NCI-H2029 (cell line): ENCODE data around the gene CREB5.
"Not testable (repeated sequence)": the region's sequence is repeated elsewhere in the genome, so short reads cannot be mapped to it uniquely, and the experiment has no call there.

Experiments
- DNase-seq: peaks from one replicate; lab custom pipeline; 2025; lab: John Stamatoyannopoulos, UW

CREB5 gene

DNA sequence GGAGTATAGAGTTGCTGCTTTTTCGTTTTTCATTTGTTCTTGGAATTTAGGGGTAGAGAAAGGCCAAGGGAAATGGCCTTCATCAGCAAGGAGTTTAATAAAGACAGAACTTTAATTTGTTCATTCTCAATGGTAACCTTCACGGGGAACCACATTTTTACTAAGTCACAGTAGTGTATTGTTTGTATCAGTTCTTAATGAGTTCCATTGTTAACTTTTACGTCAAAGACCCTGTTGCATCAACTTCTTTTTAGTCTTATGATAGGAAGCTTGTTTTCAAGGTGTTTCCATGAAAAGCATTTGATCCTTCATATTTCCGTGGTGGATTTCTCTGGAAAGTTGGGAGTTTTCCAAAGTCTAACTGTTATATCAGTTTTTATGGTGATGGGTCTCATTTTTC lies 169.9 kb downstream of the CREB5 start:
- no peak for DNase-seq

DNA sequence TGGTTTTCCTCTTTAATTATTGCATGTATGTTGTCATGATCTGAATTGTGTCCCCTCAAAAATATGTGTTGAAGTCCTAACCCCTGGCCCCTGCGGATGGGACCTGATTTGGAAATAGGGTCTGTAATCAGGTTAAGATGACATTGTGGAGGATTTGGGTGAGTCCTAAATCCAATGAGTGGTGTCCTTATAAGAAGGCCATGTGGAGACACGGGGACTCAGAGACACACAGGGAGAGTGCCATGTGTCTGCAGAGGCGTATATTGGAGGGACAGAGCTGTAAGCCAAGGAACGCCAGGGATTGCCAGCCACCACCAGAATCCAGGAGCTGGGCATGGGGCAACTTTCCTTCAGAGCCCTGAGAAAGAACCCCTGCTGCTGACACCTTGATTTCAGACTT lies 171.9 kb downstream of the CREB5 start:
- no peak for DNase-seq

DNA sequence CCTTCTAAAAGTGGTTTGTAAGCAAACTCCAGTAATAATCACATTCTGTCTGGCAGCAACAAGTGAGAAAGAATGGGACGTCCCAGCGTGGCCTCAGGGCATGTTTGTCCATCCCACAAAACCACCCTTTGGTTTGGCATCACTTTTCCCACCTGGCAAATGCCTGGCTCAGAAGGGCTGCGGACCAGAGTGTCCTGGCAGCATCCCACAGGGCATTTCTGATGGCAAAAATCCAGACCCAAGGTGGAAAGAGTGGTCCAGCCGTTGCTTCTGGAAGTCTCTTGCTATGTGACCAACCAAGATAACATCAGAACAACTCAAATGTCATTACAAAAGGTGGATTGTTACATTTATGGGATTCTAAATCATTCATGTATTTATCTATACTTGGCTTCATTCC lies 174.4 kb downstream of the CREB5 start:
- no peak for DNase-seq

DNA sequence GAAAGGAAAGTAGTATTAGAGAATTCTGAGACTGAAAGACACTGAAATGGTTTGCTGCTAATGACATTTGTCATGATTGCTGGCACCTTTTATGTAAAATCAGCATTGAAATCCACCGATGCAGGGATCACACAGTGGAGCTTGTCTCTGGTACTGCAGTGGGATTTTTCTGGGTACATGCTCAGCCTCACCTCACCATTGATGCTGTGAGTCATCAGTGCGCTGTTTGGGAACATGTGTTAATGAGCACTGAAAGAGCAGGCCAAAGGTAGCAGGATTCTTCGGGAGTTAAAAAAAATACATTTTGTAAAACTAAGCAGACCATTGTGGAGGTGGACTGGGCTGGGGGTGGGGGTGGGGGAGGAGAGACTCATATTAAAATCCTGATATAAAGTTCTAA lies 174.9 kb downstream of the CREB5 start:
- DNase-seq, result no peak

DNA sequence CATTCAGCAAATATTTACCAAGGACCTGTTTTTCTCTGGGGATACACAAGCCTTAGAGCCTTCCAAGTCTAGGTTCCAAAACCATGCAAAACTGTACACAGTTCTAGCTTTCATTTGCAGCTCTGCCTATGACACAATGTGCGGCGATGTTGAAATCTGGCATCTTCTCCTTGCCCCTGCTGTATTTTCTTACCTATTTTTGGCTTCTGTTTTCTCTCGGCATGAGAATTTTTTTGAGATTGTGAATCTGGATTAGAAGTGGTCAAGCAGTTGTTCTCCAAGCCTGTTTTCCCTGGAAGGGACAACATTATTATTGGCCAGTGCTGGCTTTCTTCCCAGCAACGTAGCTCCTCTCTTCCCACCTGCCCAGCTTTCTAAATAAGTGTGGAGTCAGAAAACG lies 176.3 kb downstream of the CREB5 start:
- no peak for DNase-seq

DNA sequence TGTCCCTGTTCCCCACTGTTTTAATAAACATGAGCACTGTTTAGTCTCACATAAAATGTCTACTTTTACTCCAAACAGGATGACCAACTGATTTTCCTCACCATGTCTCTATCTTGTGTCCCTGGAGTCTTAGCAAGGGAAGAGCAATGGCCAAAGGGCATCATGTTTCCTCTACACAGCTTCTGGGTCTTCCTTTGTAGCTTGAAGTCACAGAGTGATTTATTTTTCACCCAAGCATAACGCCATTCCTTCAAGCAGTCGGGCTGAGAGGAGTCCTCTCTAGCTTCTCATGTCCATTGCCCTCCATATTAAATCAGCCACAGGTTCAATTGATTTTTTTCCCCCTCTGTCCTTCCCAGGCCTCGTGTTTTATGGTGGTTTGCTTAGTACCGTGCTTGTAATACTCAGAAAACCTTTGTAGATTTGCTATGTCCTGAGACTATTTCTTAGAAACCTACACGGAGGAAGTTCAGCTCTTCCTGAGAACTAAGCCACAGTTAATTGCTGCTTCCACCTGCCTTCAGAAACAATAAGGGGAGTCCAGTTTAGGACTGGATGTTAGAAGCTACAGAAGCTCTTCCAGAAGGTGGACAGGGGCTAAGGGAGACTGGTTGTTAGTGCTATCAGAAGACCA lies 178.8 kb downstream of the CREB5 start:
- no peak for DNase-seq

DNA sequence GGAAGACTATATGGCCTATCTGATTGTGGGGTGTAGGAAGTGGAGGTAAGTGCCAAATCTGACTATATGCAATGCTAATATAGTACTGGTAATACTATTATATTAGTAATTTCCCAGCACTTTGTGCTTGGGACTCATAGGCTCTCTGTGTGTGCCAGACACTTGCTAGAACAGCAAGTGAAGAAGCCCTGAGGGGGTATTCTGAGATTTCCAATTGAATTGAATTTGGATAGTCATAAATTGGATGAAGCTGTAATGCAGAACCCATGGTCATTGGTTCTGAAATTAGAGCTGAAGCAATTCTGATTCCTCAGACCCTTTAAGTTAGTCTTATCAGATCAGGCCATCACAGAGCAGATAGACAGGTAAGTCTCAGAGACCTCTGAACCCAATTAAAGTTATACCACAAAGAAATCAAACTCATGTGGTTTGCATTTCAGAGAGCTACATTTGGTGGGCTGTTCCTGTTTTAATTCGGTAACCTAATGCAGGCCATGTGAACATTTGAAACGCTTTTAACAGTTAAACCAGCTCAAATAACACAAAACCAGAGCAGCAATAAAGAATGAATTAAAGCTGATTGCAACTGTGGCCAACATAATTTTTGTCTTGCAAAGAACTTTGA lies 179.5 kb downstream of the CREB5 start:
- DNase-seq, result no peak

DNA sequence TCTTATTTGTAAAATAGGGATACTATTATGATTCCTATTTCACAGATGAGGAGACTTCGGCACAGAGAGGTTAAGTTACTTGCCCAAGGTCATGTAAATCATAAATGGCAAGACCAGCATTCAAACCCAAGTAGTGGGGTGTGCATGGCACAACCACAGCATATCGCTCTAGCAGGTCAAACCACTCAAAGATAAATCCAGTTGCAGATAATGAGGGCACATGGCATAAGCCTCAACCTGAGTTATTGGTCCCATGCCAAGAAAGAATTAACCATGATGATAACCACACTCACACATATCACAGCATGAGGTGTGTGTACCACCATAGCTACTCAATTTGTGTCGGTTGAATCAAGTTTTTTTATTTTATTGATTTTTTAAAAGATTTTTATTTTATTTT lies 180.5 kb downstream of the CREB5 start:
- no peak for DNase-seq

DNA sequence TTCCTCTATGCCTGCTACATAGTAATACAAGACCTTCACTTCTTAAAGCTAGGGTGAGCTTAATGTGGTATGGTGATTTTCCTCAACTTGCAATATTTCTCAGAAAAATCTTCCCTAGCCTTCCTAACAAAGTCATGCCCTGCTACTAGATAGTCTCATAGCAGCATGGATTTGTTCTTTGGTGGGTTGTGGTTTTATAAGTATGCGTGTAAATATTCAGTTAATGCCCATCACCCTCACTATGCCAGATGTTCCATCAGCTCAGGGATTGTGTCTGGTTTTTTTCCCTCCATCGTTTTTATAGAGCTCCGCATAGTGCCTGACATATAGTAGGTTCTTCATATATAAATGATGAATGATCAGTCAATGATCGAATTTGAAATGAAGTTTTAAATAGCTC lies 182.8 kb downstream of the CREB5 start:
- DNase-seq, result no peak

DNA sequence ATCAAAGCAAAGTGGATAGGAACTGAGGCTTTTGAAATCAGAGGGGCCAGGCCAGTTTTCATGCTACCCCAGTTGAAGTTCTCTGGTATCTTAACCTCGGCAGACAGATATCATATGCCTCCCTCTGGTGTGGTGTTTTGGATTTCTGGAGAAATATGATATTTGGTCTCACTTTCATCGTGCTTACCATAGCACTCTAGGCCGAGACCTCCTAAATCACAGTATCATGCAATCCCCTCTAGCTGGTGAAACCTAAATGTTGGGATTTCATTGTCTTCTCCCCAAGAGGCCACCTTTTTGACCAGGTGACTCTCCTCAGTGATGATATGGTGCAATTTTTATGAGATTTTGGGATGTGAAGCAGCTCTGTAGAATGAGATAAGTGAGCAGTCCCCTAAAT lies 183.5 kb downstream of the CREB5 start:
- DNase-seq, result no peak

DNA sequence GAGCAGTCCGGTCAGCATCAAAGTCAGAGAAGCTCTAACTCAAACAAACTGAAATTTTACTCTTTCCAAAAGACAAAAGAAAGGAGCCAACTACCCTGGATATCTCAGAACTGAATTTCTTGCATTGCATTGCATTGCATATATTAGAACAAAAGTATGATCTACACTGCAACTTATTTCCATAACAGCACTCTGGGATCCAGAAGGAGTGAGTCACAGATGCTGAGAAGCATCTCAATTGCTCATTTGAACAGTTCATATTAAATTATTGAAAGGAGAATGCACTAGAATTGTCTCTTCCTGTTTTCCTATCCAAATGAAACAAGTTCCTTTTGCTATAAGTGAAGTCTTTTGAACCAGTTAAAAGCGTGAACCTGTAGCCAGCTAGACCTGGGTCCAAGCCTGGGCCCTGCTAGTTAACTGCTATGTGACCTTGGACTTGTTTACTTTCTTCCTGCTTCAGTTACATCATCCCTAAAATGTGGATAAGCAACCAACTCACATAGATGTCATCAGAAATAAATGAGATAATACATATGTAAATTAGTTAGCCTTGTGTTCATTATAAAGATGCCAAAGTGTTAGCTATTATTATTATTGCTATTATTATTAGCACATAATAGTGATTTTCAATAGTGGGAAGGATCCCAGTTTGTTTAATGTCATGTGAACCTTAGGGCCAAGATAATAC lies 184.1 kb downstream of the CREB5 start:
- no peak for DNase-seq

DNA sequence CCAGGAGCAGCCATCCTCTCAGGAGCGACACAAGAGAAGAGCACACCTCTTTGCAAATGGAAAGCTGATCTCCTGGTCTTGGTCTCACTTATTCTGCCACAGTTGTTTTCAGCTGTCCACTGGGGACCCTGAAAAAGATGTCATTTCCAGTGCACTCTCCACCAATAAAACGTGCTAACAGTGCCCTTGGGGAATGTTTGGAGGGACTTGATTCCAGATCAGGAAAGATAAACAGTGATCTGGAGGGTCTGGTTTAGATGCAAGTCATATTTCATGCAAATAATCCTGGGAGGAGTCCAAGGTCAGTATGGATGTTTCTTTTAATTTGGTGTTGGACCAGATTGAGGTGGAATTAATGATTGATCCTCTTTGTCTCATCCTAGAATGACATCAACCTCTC lies 185.0 kb downstream of the CREB5 start:
- DNase-seq, result no peak

DNA sequence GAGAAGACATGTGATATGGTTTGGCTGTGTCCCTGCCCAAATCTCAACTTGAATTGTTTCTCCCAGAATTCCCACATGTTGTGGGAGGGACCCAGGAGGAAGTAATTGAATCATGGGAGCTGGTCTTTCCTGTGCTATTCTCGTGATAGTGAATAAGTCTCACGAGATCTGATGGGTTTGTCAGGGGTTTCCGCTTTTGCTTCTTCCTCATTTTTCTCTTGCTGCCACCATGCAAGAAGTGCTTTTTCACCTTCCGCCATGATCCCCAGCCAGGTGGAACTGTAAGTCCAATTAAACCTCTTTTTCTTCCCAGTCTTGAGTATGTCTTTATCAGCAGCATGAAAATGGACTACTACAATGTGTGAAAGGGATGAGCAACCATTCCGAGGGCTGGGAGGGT lies 185.7 kb downstream of the CREB5 start:
- not testable (repeated sequence) for DNase-seq

DNA sequence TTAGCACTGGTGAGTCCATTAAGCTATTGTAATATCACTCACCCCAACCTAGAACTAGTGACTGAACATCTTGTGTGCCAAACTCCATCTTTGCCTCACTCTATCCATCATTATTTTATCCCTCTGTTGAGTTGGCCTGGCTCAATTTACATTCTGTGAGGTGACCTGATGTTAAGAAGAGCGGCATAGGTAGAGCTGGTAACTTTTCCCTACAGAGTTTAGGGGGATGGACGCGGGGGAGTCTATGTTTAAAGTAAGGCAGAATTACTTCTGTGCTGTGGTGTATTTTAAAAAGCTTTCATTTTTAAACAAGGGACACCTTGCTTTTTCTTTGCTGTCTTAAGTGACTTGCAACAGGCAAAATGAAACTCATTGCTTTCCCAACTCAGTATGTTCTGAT lies 186.3 kb downstream of the CREB5 start:
- no peak for DNase-seq

DNA sequence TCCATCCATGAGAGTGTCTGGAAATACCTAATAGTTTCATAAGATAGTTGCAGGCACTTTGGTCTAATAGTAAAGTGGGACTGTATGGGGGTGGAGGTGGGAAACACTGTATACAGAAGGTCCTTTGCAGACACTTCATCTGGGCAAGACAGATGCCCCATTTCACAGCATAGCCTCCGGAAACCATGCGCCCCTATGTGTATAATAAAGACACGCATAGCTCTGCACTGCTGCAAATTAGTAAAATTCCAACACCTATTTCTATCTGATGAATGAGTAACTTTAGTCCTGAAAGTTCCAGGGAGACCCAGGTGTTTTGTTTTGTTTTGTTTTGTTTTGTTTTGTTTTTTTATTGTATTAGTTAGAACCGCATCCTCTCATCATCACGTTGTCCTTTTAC lies 187.1 kb downstream of the CREB5 start:
- no peak for DNase-seq

DNA sequence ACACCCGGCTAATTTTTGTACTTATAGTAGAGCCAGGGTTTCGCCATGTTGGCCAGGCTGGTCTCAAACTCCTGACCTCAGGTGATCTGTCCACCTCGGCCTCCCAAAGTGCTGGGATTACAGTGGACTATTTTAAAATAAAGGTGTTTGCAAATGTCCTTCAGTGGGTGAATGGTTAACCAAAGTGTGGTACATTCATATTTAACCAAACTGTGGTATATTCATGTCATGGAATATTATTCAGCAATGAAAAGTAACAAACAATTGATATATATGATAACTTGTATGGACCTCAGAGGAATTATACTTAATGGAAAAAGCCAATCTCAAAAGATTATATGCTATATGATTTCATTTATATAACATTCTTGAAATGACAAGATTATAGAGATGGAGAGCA lies 190.0 kb downstream of the CREB5 start:
- DNase-seq, result no peak

DNA sequence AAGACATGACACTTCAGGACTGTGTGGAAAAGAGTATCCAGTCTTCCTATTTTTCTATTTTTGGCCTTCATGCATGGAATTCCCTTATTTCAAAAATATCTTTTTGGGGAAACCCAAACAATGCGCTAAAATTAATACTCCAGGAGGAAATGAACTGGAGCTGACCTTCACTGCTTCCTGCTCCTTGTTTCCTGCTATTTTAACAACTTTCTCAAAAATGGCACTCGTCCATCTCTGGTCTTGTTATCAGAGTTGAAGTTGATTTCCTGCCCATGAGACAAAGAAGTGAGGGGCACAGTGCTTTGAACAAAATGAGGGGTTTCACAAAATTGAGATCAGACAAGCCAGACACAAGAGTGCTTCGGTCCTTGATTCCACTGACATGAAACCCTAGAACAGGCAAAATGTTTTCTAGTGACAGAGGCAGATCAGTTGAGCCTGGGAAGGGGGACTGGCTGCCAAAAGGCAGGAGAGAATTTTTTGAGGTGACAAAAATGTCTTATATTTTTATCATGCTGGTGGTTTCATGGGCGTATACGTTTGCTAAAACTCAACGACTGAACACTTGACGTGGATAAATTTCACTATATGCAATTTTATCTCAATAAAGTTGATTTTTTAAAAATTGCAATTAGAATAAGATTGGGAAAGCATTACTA lies 193.2 kb downstream of the CREB5 start:
- DNase-seq, result no peak

DNA sequence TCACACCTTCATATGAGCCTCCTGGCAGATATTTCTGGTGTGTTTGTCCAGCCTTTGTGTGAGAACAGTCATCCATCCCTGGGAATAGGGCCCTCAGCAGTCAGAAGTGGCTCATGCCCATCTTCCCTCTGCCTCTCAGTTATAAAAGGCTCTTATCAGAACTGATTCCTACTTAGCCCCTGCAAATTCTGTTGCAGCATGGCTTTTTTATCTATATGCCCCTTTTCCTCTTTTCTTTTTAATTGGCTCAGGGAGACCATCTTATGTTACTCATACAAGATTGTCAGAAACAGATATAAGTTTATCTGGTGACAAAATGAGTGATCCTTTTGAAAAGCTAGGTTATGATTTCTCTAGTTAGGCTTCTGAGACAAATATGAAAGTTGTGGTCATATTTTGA lies 194.1 kb downstream of the CREB5 start:
- DNase-seq, result no peak

DNA sequence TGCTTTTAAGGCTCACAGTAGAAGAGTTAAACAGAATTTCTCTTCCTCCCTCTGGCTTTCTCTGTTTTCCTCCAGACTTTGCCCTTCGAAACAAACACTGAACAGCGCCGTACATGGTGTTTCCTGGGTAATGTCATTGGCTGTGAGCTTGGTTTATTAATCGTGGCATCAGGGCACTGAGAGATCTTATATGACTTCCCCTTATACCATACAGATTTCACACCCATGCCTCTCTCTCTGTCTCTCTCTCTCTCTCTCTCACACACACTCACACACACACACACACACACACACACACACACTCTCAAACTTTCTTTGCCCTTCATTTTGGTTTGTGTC lies 195.5 kb downstream of the CREB5 start:
- DNase-seq, result no peak

DNA sequence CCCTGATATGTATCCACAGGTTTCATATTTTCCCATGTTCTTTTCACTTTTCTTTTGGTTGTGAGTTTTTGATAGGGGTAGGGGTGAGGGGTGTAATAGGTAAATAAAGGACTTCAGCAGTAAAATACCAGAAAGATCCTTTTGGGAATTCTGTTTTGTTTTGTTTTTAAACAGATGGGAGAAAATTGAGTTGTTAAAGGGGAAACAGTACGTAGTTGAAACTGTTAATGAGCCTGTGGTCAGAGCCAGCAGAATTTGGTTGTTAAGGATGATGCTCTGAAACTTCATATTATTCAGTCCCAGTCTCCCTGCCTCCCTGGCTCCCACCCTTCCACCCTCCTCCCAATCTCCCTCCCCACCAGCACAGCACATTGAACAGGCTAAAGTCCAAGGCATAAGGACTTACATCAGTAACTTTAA lies 195.9 kb downstream of the CREB5 start:
- no peak for DNase-seq

DNA sequence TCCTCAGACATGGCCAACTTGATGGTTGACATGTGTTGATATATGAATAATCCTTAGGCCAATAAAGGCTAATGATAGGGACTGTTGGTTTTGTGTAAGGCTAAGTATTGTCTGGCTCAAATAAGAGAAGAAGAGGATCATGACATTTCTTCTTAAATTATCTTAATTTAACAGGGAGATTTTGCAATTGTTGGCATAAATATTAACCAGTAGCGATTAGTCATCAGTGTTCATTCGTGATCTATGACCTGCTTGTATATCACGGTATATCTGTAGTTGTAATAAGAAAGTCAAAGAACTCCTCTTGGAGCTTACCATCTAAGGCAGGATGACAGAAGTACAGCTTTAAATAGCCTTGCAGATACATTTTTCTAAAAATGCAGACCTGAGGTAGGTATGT lies 196.4 kb downstream of the CREB5 start:
- DNase-seq, result no peak

DNA sequence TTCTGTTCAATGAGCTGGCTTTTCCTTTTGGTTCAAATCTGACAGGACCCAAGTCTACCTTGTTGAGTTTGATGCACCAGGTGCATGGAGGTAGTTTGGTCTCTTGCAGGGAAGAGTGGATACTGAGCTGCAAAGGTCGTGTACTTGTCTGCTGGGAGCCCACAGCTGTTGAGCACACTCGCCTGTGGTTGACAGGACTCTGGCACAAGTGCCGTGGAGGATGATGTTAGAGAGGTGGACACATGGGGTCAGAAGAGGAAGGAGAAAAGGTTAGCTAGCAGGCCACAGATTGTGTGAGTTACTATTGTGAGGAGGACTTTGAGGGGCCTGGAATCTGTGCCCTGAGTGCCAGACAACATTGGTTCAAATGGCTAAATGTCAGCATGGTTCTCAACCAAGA lies 197.3 kb downstream of the CREB5 start:
- no peak for DNase-seq

DNA sequence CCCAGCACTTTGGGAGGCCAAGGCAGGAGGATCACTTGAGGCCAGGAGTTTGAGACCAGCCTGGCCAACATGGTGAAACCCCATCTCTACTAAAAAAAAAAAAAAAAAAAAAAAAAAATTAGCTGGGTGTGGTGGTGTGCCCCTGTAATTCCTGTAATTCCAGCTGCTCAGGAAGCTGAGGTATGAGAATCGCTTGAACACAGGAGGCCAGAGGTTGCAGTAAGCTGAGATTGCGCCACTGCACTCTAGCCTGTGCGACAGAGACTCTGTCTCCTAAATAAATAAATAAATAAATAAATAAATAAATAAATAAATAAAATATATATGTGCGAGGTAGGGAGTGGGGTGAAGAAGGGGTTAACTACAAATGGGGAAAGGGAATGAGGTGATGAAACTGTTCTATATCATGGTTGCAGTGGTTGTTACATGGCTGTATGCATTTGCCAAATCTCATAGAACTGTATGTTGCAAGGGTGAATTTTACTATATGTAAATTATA lies 199.1 kb downstream of the CREB5 start:
- not testable (repeated sequence) for DNase-seq
